Inflammatory macrophage (primary cell): ENCODE data around the gene INAVA.

Source experiments
- DNase-seq, 2 donors: peaks; one replicate each; pipeline ENCODE4 v3.0.0-alpha.2; 2020 to 2022

Gene INAVA

DNA sequence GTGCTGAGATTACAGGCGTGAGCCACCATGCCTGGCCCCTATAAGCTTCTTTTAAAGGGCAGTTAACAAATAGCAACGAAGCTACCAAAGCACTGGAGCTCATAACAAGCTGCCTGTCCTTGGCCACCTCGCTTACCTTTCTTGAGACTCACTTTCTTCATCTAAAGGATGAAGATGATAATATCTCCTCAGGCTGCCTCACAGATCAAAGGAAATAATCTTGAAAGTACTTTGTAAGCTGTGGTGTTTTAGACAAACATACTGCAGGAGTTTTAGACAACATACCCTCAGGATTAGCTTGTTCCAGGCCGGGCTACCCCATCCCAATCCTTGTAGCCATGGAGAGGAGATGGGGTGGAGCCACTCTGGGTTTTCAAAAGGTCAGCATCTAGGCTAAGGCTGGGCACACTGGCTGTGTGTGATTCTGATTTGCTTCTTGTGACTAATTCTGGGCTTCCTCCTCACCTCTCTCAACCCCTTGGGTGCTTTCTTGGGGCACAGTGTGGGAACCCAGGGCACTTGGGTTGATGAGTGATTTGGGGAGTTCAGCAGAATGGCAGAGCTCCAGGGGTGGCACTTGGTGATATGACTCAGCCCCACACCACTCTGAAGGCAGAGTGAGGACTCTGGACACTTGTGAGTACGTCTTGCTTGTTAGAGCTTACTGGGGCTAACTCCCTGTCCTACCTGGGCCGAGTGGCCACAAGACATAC lies 16.7 kb upstream of the INAVA start:
- no peak for DNase-seq

DNA sequence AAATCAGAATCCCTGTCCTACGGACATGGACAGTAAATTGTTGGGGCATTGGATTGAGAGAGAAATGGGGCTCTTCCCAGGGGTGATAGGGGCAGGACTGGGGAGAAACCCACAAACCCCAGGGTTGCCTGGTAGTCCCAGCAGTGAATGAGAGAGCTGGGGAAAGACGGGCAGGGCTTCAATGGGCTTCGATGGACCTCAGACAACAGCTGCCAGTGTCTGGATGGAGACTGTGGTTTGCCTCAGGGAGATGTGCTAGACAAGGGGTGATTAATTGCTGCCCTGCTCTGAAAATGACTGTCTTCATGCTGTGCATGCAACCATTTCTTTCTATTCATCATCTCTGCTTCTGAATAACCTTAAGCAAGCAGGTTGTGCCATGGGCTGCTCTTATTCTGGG lies 14.5 kb upstream of the INAVA start:
- no peak for DNase-seq

DNA sequence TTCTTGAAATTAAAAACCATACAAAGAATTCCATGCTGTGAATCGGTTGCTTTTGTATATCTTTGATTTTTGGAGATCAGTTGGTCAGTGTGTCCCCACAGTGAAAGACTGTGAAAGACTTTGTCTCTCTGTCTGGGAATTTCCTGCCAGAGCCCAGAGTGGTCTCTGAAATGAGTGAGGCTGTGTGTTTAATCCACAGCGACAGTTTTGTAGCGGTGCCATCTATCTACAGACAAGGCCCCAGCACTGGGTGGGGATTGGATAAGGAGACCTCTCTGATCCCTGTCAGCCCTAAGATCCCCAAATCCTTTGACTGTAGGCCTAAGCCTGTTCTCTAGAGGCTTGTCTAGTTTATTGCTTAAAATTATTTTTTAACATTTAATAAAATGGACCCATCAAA lies 11.6 kb upstream of the INAVA start:
- no peak for DNase-seq

DNA sequence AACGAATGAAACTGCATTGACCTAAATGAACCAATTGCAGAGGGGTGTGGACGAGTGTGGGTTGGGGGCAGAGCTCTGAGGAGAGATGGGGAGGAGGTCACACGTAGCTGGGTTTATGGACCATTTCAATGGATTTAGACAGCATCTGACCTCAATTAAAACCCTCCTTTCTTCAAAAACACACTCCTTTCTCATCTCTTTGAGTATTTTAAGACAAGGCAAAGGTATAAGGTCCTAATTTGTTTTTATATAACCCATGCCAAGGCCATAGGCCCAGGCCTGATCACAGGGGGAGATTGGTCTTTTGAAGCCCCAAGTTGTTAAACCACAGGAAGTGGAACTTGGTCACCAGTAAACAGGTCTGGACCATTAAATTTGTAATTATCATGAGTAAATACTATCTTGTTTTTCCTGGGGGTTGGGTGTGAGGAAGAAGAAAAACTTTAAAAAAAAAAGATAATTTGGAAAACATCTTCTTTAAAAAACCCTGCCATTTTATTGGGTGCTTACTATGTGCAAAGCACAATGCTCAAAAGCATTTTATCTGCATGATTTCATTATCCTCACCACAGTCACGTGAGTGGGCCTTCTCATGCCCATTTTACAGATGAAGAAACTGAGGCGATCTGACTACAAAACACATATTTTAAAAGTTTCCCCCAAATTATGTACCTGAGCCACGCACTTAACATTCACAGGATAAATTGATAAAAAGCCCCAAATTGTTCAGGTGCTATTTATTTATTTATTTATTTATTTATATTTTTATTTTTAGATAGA lies 8.9 kb upstream of the INAVA start:
- DNase-seq, result no peak

DNA sequence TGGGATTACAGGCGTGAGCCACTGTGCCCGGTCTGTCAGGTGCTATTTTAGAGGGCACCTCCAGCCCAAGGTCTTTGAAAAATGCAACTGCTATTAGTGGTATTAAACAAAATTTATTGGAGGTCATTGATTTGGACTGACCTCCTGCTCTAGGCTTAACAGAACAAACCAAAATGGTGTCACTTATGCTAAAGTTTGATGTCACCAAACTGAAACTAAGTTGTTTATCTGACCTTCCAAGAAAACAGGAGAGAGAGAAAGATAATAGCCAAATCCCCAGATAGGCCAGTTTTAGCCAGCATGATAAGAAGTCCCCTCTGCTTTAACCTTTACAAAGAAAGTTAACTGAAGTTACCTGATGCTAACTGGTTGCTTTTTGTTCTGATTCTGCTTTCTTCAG lies 8.1 kb upstream of the INAVA start:
- no peak for DNase-seq

DNA sequence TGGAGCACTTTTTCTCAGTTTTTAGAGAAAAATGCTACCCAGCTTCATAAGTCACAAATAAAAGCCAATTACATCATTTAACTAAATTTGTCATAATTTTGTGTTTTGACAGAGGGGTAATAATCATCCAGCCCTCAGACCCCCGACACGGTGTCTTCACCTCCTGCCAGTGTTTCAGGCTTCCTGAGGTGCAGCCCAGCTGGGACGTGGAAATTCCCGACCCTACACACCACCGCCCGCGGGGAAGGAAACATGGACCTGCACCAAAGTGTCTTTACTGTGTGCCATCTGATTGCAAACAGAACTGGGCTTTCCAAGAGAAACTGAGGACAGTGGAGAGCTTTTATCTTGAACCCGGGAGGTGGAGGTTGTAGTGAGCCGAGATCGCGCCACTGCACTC lies 7.7 kb upstream of the INAVA start:
- DNase-seq, result no peak

DNA sequence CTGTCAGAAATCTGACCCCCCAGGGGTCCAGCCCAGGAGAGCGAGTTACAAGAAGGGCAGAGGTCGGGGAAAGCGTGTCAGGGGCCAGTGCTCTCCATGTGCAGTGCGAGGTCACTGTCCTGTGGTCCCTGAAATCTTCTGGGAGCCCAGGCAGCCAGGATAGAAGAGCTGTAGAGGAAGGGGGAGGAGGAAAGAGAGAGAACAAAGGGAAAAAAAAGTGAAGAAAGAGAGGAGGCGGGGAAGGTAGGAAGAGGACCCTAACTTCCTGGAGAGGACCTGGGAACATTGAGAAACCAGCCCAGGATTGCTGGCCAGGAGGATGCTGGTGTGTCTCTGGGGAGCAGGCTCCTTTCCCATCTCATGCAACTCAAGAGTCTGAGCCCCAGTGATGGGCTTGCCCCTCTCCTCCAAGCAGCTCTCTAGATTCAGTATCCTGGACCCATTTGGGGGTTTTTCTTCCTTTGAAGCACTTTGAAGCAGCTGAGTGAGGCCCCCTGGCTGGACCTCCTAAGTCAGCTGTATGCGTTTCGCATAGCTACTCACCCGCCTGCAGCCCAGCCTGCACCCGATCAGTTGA lies 6.8 kb upstream of the INAVA start:
- DNase-seq, result no peak

DNA sequence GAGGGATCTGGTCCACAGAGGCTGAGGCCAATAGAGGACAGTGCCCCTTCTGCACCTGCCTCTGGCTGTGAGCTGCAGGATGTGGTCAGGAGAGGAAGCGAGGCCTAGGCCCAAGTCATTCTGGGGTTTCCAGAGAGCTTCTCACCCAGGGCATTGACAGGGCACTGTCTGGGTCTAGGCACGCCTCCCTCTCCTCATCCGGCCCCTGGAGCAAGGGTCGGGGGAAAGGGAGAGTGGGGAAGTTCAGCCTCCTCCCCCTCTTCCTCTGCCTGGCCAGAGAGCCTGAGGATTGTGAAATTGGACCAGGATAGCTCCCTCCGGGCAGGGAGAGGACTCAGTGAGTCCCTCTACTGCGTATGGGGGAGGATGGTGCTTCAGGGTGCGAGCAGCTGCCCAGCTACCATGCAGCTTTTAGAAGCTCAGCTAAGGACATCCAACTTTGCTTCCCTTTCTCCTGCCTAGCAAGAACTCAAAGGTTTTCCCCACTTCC lies 6.3 kb upstream of the INAVA start:
- DNase-seq, result peak; percentile 11 to 25

DNA sequence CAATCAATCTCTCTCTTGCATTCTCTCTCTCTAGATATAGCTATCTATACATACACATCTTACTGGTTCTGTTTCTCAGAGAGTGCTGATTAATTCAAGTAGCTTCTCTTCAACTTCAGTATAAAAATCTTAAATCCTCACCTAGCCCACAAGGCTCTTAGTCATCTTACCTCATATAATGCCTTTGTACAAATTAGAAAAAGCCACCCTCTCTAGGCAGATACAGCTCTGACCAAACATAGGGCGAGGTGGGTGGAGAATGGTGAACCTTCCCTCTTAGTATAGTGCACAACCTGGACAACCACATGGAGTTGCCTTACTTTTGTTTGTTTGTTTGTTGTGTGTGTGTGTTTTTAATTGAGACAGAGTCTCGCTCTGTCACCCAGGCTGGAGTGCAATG lies 5.1 kb upstream of the INAVA start:
- DNase-seq, result no peak

DNA sequence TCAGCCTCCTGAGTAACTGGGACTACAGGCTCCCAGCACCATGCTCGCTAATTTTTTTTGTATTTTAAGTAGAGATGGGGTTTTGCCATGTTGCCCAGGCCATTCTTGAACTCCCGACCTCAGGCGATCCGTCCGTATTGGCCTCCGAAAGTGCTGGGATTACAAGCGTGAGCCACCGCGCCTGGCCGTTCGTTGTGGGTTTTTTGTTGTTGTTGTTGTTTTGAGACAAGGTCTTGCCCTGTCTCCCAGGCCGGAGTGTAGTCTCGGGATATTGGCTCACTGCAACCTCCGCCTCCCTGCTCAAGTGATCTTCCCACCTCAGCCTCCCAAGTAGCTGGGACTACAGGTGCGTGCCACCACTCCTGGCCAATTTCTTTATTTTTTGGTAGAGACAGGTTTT lies 4.7 kb upstream of the INAVA start:
- DNase-seq, result no peak

DNA sequence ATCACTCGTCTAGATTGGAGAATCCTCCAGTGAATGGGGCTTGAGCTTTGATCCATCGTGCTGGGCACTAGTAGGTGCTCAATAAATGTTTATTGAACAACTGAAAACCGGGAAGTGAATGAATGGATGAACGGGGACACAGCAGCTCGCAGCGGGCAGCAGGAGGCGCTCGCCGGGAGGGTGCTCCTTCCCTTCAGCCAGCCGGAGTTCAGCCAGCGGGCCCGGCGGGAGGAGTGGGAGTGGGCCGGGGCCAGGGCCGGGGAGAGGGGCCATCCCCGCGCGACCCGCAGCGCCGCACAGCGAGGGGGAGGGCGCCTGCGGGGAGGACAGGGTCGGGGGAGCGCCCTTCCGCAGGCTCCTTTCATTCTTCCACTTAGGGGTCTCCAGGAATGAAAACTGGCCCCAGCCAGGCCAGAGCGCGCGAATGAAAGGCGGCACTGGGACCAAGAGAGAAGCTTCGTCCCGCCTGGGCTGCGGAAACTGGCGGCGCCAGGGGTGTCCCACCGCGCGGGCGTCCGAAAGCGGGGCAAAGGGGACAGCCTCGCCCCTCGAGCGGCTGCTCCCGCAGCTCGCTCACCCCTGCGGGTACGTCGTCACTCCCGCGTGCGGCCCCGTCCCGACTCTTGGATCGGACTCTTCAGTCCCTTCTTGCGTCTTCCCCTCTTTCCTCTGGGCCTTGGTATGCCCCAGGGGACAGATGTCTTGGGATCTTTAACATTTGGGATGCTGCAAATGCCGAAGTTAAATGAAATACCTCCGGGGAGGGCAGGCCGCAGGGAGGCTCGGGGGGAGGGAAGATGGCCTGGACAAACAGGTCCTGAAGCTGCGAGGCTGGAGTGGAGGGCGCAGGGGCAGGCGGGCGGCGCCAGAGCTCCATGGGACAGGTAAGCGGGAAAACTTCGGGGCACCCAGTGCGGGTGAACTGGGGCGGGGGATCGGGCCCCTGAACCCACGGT lies 3.6 kb upstream of the INAVA start:
- peak in 1 of 2 donors; percentile 36 for DNase-seq

DNA sequence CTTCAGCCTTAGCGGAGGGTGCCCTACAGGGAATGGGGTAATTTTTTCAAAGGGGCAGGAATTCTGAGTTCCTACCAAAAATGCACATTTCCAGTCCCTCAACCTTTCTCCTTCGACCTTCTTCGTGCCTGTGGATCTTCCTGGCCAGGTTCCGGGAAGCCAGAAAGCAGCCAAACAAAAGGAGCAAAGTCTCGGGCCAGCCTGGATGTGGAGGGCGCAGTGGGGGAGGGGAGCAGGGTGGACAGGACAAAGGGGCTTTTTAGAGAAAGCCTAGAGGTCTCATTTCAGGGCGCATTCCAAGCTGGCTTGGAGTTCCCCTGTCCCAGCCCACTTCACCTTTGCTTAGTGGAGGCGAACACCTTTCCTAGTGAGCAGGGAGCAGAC lies 2.9 kb upstream of the INAVA start:
- no peak for DNase-seq

DNA sequence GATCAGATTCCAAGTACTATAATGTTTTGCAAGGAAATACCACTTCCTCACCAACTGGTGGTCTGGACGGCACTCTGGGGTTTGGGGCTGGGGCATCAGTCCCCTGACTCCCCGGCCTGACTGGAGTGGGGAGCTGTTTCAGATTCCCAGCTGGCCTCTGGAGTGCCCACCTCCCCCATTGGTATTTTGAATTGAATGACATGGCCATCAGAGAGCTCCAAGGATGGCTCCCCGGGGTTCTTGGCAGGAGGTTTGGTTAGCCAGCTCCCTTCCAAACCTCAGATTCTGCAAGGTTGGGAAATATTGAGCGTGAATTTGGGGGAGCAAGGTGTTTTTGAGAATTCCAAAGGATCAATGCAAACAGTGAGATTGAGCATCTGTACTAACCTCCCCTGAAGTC lies 2.2 kb upstream of the INAVA start:
- no peak for DNase-seq

DNA sequence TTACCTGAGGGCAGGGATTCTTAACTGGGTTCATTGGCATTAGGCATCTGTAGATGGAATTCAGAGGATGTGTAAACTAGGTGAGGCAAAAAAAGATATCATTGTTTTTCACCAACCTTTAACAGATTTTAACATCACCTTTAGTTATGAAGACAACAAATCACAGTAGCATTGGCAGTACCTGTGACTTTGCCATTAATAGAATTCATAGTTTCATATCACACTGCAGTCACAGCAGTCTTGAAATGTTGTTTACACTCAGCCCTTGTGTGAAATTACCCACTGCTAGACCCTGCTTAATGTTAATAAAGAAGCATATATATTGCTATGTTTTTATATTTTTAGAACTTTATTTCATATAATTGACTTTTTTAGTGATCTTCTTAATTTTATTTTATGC lies 1.7 kb upstream of the INAVA start:
- no peak for DNase-seq

DNA sequence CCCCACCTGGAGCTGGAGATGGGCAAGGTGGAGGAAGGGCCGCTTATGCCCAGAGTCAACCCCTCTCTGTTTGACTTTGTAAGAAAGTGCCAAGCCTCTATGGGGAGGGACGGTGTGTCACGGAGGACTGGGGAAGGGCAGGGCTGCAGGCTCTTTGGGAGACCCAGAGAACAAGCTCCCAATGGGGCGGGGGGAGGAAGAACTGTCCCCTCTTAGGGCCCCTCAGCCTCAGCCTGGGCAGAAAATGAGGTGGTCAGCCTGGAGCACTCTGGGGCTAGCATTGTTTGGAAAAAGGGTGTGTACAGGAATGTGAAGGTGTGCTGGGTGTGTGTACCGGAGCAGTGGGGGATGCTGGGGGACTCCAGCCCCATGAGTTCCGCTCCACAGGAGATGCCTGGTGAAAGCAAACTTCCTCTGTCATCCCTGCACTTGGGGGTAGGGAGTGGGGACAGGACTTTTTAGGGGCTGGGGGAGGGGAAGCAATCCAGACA lies 1.2 kb upstream of the INAVA start:
- no peak for DNase-seq

DNA sequence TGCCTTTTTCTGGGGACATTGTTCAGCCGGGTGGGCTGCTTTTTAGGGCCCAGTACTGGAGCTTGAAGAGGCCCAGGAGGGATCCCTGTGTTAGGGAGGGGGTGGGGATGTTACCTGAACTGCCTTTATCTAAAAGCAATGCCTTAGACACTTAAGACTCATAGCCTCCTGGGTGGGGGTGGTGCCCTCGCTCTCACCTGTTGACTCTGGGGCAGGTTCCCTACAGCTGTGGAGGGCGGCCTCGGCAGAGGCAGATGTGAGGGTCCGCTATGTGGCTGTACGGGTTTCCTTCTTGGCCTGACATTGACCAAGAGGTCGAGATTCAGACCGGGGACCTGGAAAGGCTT lies 716 bp downstream of the INAVA start:
- no peak for DNase-seq

DNA sequence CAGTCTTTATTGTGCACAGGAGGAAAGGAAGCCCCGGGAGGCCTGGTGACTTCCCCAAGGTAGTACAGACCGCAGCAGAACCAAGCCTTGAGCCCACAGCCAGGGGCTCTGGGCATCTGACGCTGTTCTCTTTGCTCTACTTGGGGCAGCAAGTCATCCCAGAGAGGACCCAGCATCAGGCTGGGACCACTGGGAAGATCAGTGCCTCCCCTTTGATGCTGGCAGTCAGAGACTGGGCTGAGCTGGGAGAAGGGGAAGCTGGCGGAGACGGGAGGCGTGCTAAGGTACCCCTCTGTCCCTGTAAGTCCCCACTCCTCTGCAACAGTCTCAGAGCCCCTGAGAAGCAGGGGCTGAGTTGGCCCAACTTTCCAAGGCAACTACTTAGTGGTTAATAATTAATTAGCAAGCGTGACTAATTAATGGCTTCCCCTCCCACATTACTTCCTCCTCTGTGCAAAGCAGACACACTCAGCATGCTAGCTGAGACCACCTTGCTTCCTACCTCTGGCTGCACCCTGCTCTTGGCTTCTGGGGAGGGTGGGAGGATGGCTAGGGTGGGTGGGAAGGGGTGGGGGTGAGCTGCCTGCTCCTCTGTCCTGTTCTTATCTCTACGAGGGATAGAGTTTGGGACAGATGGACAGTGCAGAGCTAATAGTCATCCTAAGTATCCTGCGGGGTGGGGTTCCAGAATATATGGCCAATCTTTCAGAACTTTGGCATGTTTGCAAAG lies 1.3 kb downstream of the INAVA start:
- DNase-seq, result no peak

DNA sequence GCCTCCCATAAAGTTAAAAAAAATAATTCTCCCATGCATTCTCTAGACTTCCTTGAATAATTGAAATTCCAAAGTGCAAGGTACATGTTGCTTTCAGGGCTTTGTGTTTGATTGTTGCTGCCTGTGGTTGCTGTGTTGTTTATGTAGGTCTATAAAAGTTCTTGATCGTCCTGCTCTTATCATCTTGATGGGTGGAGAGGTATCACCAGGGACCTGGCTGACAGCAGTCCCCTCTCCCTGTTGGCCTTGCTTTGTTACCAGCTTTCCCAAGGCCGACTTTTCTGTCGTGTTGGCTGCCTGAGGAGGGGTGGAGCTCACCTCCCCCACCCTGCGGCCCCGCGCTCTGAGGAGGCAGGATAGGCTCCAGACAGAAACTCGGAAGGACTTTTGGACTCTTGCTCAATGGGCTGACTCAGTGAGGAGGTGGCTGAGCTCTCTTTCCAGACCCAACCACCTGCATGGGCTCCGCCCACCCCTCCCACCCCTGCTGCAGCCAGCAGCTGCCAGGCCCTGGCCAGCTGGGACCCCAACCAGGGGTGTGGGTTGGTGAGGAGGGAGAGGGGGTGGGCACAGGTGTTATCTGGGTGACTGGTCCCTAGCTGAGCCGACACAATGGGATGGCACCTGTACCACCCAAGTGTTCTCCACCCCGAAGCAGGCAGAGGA lies 2.0 kb downstream of the INAVA start:
- peak in 1 of 2 donors; percentile 51 for DNase-seq

DNA sequence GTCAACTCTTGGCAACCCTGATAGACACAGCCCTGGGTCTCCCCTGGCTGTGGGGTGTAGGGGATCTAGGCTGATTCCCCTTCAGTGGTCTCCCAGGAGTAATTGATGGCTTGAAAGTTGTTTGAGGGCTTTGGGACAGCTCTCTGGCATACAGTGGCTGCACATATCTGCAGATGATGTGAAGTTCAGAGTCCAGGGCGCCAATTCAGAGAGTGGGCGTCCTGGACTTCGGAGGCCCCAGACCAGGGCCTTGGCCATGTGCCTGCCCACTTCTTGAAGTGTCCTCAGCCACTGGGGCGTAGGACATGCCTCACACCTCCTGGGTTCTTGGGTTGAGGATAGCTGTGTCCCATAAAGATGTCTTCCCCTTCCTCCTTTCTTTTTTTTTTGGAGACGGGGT lies 2.6 kb downstream of the INAVA start:
- no peak for DNase-seq

DNA sequence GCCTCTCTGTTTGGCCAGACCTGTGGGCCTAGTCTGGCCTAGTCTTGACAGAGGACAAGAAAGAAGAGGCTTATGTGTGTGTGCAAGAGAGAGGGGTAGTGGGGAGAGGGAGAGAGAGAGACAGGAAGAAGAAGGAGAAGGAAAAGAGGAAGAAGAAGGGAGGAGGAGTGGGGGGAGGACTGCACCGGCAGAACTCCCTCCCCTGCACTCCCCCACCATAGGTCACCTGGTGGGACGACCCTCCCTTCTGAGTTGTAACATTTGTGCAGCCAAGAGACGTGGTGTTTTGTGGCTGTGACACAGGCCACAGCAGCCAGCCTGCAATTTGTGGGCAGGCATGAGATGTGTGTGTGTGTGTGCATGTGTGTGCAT lies 4.3 kb downstream of the INAVA start:
- no peak for DNase-seq

DNA sequence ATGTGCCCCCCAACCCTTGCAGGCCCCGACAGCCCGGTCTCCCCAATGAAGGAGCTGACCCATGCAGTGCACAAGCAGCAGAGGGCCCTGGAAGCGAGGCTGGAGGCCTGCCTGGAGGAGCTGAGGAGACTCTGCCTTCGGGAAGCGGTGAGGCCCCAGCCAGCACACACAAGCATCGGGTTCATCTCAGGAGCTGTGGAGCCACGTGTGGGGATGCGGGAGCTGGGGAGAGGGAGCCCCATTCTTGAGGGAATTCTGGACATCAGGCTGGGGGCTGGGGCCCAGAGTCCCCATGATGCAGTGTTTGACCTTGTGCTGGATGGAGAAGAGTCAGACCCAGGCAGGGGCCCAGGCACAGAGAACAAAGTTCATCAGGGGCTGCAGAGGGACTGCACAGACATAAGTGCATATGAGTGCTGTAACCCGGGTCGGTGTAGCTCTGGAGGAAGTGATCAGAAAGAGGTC lies 4.8 kb downstream of the INAVA start:
- no peak for DNase-seq
